ENCODE measurements around the gene SUGCT.

The SUGCT gene

DNA sequence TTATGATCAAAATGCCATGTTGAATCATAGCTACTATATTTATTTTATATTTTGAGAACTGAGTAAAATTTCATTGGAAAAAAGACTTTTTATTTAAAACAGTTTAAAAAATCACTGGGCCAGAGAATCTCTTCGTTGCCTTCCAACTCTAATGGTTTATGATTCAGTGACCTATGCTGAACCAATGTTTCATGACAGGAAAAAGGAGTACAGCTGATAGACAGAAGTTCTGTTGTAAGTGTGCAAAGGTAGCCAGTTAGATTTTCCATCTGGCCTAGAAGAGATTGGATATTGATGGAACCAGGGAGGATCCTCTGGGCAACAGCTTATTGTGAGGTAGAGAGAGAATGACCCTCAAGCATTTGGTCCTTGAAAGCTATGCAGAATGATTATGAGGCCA, 745.8 kb downstream of the SUGCT start:
- H3K9me3 ChIP-seq (ENCODE audit: insufficient read depth, low read length) = no peaks in the 10 kb centered on the region
- H3K36me3 ChIP-seq (replicated peaks; ENCODE audit: low read depth, low read length) = no peaks in the 10 kb centered on the region
- H4K20me1 ChIP-seq (ENCODE audit: insufficient read depth, low read length) = no peaks in the 10 kb centered on the region
- TF ChIP-seq, protein P1, sequence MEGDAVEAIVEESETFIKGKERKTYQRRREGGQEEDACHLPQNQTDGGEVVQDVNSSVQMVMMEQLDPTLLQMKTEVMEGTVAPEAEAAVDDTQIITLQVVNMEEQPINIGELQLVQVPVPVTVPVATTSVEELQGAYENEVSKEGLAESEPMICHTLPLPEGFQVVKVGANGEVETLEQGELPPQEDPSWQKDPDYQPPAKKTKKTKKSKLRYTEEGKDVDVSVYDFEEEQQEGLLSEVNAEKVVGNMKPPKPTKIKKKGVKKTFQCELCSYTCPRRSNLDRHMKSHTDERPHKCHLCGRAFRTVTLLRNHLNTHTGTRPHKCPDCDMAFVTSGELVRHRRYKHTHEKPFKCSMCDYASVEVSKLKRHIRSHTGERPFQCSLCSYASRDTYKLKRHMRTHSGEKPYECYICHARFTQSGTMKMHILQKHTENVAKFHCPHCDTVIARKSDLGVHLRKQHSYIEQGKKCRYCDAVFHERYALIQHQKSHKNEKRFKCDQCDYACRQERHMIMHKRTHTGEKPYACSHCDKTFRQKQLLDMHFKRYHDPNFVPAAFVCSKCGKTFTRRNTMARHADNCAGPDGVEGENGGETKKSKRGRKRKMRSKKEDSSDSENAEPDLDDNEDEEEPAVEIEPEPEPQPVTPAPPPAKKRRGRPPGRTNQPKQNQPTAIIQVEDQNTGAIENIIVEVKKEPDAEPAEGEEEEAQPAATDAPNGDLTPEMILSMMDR (IDR thresholded peaks at IDR 0.05; ENCODE audit: low read depth, low read length) = no peak
- TF ChIP-seq EZH2phosphoT487 (IDR thresholded peaks at IDR 0.05; ENCODE audit: low read depth) = no peak
- no peak overlapping the region for H2AFZ ChIP-seq (ENCODE audit: low read depth, low read length)
- H3K27me3 ChIP-seq (ENCODE audit: low read depth, low read length) = no peaks in the 10 kb centered on the region
- no peaks in the 10 kb centered on the region for H3K4me1 ChIP-seq (ENCODE audit: low read length)
- H3K9ac ChIP-seq (ENCODE audit: low read length) = no peak overlapping the region
- H3K27ac ChIP-seq (ENCODE audit: low read length) = no peak overlapping the region
- H3K79me2 ChIP-seq (ENCODE audit: low read length) = no peaks in the 10 kb centered on the region
- no peak overlapping the region for H3K4me2 ChIP-seq (ENCODE audit: low read length)
- H3K4me3 ChIP-seq (ENCODE audit: low read length) = no peak overlapping the region

DNA sequence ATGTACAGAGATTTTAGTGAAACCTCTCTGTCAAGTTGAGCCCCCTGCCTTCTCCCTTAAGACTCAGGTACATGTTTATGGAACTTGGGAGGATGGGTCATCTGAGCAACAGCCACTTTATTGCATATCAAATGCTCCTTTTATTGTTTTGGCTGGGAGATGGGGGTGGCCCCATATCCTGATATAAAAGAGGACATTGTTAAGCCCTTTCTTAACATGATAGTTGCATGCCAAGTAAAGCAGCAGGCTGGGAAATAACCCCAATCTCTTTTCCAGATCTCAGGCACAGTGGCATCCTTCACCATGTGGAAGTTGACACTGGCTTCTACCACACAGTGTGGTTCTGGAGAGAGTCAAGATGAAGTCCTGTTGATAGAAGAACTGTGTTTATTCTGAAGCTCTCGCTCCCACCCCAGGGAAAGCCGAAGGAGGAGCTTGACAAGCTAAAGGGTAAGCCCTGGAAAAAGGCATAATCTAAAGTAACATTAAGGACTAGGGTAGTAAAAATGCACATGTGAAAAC, 746.7 kb downstream of the SUGCT start:
- TF ChIP-seq, protein P1 (IDR thresholded peaks at IDR 0.05; ENCODE audit: low read depth, low read length) = no peak
- TF ChIP-seq EZH2phosphoT487 (IDR thresholded peaks at IDR 0.05; ENCODE audit: low read depth) = no peak
- H3K4me1 ChIP-seq (ENCODE audit: low read length) = no peaks in the 10 kb centered on the region
- no peaks in the 10 kb centered on the region for H3K36me3 ChIP-seq (replicated peaks; ENCODE audit: low read depth, low read length)
- no peaks in the 10 kb centered on the region for H3K79me2 ChIP-seq (ENCODE audit: low read length)
- H4K20me1 ChIP-seq (ENCODE audit: insufficient read depth, low read length) = no peaks in the 10 kb centered on the region
- H3K9me3 ChIP-seq (ENCODE audit: insufficient read depth, low read length) = no peaks in the 10 kb centered on the region
- no peak overlapping the region for H3K9ac ChIP-seq (ENCODE audit: low read length)
- no peak overlapping the region for H3K4me3 ChIP-seq (ENCODE audit: low read length)
- H3K27ac ChIP-seq (ENCODE audit: low read length) = no peak overlapping the region
- H2AFZ ChIP-seq (ENCODE audit: low read depth, low read length) = no peak overlapping the region
- H3K4me2 ChIP-seq (ENCODE audit: low read length) = no peak overlapping the region
- no peaks in the 10 kb centered on the region for H3K27me3 ChIP-seq (ENCODE audit: low read depth, low read length)

DNA sequence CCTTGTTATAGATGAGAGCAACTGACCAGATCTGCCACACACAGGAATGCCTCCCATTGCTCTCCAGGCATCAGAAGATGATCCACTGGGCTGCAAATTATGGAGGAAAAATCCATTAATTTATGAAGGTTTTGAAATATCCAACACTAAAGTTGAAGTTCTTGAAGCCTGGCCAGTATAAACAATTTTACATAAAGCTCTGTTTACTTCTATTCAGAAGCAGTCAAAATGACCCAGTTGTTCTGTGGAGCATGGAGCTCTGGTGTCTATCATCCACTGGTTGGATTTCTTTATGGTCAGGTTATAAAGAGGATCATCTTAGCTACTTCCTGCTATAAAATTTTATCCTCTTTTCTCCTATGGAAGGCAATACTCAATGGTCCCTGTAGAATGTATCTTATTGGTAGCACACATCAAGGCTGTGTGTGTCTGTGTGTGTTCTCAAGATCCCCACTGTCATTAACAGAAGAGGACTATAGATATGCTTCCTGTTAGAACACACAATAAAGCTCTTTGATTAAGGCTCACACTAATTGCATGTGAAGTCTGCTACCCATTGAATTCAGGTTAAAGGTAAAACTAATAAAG, 747.4 kb downstream of the SUGCT start:
- Histone ChIP-seq H2AFZ (ENCODE audit: low read depth, low read length) (no peak overlapping the region), H3K27me3 (ENCODE audit: low read depth, low read length) (no peaks in the 10 kb centered on the region), H3K4me3 (ENCODE audit: low read length) (no peak overlapping the region), H4K20me1 (ENCODE audit: insufficient read depth, low read length) (no peaks in the 10 kb centered on the region), H3K9ac (ENCODE audit: low read length) (no peak overlapping the region), H3K36me3 (replicated peaks; ENCODE audit: low read depth, low read length) (no peaks in the 10 kb centered on the region), H3K4me1 (ENCODE audit: low read length) (no peaks in the 10 kb centered on the region), H3K9me3 (ENCODE audit: insufficient read depth, low read length) (no peaks in the 10 kb centered on the region), H3K27ac (ENCODE audit: low read length) (no peak overlapping the region), H3K79me2 (ENCODE audit: low read length) (no peaks in the 10 kb centered on the region), H3K4me2 (ENCODE audit: low read length) (no peak overlapping the region)
- no peak for TF ChIP-seq EZH2phosphoT487 (IDR thresholded peaks at IDR 0.05; ENCODE audit: low read depth)
- TF ChIP-seq, protein P1 (IDR thresholded peaks at IDR 0.05; ENCODE audit: low read depth, low read length) = no peak

DNA sequence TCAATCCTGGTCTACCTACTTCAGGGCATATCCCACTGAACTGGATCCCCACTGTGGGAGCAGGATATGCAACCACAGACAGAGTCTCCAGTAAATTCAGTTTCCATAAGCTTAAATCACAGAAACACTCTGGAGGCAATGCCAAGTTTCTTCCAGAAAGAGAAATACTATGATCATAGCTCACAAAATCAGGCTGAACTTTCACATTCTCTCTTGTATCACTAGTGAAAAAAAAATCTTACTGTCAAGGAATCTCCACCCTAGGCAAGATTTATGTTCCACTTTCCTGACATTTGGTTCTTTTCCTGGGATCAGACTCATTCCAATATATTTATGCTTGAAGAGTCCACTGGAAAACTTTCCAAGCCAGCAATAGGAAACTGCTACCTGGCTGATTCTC, 749.0 kb downstream of the SUGCT start:
- H2AFZ ChIP-seq (ENCODE audit: low read depth, low read length) = no peak overlapping the region
- no peak for TF ChIP-seq EZH2phosphoT487 (IDR thresholded peaks at IDR 0.05; ENCODE audit: low read depth)
- TF ChIP-seq, protein P1 (IDR thresholded peaks at IDR 0.05; ENCODE audit: low read depth, low read length) = no peak

More for the DNA sequence above, 749.0 kb downstream of the SUGCT start:
- no peaks in the 10 kb centered on the region for H3K36me3 ChIP-seq (replicated peaks; ENCODE audit: low read depth, low read length)
- no peak overlapping the region for H3K9ac ChIP-seq (ENCODE audit: low read length)
- H3K4me3 ChIP-seq (ENCODE audit: low read length) = no peak overlapping the region
- no peaks in the 10 kb centered on the region for H3K79me2 ChIP-seq (ENCODE audit: low read length)
- no peaks in the 10 kb centered on the region for H4K20me1 ChIP-seq (ENCODE audit: insufficient read depth, low read length)
- H3K9me3 ChIP-seq (ENCODE audit: insufficient read depth, low read length) = no peaks in the 10 kb centered on the region
- H3K27ac ChIP-seq (ENCODE audit: low read length) = no peak overlapping the region
- H3K4me1 ChIP-seq (ENCODE audit: low read length) = no peaks in the 10 kb centered on the region
- no peak overlapping the region for H3K4me2 ChIP-seq (ENCODE audit: low read length)
- no peaks in the 10 kb centered on the region for H3K27me3 ChIP-seq (ENCODE audit: low read depth, low read length)
